Endometrial microvascular endothelial cells (primary cell): ENCODE data around the gene VPS52. TPM values are rescaled to one million over a fixed set of nuclear protein-coding genes. Genes with fewer than 3 reads are reported as not detected.
"Not testable (repeated sequence)": the region's sequence is repeated elsewhere in the genome, so short reads cannot be mapped to it uniquely, and the experiment has no call there.

Experiments used
- in situ Hi-C: cut with HindIII; loops from 2 replicates; pipeline ENCODE4 v1.10.0; 2017; ENCODE audit warnings: low sequenced_read_pairs, low pct_unique_long_range_greater_than_20kb; ENCODE audit errors: inconsistent ontology term
- total RNA-seq: library from RNA; depleted of rRNA; stranded (reverse); fragments of >200 nt; gene quantifications from one replicate; pipeline ENCODE4 v1.2.3, GENCODE V29; 2015; ENCODE audit errors: inconsistent ontology term

VPS52 gene
- total RNA-seq, 1 donor from 2014 or later, result 43.4 TPM

GRCh38 chr6:33288141-33288920 is 16.7 kb upstream of the VPS52 start:
- in situ Hi-C loops, result no loop called here

- in situ Hi-C loops, result no loop called here
Observed at GRCh38 chr6:33286946-33287914, 15.6 kb upstream of the VPS52 start.

- in situ Hi-C loops, result not testable (repeated sequence)
Observed at GRCh38 chr6:33285214-33285613, 13.5 kb upstream of the VPS52 start.

- in situ Hi-C loops, result no loop called here
Observed at GRCh38 chr6:33280539-33280938, 8.9 kb upstream of the VPS52 start.

- in situ Hi-C loops, result no loop called here
Observed at GRCh38 chr6:33279971-33280511, 8.4 kb upstream of the VPS52 start.

GRCh38 chr6:33279257-33279695 is 7.6 kb upstream of the VPS52 start:
- in situ Hi-C loops, result no loop called here

GRCh38 chr6:33278810-33279209 is 7.1 kb upstream of the VPS52 start:
- in situ Hi-C loops, result no loop called here

GRCh38 chr6:33278392-33278741 is 6.7 kb upstream of the VPS52 start:
- in situ Hi-C loops, result no loop called here

- in situ Hi-C loops, result no loop called here
Observed at GRCh38 chr6:33277663-33278391, 6.2 kb upstream of the VPS52 start.

- in situ Hi-C loops, result no loop called here
Observed at GRCh38 chr6:33276864-33277662, 5.4 kb upstream of the VPS52 start, which contains the start of gene B3GALT4. Gene B3GALT4 (plus strand): TSS chr6:33277123. CDS start chr6:33277420, 297 bp downstream.

- in situ Hi-C loops, result no loop called here
Observed at GRCh38 chr6:33276581-33276863, 4.8 kb upstream of the VPS52 start.

GRCh38 chr6:33275795-33276580 is 4.3 kb upstream of the VPS52 start:
- in situ Hi-C loops, result not testable (repeated sequence)

GRCh38 chr6:33273924-33274902 is 2.5 kb upstream of the VPS52 start:
- in situ Hi-C loops, result no loop called here

- in situ Hi-C loops, result no loop called here
Observed at GRCh38 chr6:33273129-33273923, 1.6 kb upstream of the VPS52 start.

- in situ Hi-C loops, result no loop called here
Observed at GRCh38 chr6:33272275-33273128, 826 bp upstream of the VPS52 start.
